SIG-M5 treated with dmso at 0.1 percent for 504 hours (cell line): ENCODE results near the gene ENOX1.

Experiments used
- DNase-seq: peaks from one replicate; lab custom pipeline; 2025; ENCODE audit not compliant: unreplicated experiment; lab: John Stamatoyannopoulos, UW

The ENOX1 gene

DNA sequence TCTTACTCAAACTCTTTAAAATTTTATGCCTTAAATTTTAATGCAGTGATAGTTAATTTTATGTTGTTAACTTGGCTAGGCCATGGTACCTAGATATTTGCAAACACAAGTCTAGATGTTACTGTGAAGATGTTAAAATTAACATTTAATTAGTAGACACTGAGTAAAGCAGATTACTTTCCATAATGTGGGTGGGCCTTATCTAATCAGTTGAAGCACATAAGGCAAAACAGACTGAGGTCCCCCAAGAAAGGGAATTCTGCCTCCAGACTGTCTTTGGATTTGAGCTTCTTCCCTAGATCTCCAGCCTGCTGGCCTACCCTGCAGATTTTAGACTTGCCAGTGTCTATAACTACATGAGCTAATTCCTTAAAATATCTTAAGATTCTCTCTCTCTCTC is 294.0 kb downstream of the ENOX1 start:
- no peak for DNase-seq

- no peak for DNase-seq
Measured at GRCh38 chr13:43492311-43492710, 294.5 kb downstream of the ENOX1 start.

DNA sequence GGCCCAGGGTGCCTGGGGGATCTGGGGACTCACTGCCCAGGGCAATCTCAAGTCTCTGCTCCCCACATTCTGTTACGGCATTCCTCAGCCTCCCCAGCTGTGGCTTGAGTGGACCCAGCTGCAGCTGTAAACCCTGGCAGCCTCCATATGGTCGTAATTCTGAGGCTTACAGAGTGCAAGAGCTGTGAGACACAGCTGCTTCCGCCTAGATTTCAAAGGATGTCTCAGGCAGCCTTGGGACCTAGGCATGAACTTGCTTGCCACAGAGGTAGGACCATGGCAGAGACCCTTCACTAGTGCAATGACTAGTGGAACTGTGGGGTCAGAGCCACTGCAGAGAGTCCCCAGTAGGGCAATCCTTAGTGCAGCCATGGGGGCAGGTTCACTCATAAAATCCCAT is 297.5 kb downstream of the ENOX1 start:
- DNase-seq = no peak

DNA sequence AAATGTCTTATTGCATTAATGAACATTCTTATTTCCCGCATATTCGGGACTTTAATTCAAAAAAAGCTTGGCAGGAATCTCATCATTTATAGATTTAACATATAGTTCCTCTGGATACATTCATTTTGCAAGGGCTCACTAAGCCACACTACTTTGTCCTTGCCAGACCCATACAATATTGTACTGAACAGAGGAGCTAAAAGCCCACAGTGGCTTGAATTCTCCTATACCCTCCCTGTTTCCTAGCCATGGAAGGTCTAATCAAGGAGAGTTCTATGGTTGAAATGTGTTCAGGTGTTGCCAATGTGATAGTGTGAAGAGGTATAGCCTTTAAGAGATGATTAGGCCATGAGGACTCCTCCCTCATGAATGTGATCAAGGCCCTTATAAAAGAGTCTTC is 298.9 kb downstream of the ENOX1 start:
- DNase-seq = no peak

DNA sequence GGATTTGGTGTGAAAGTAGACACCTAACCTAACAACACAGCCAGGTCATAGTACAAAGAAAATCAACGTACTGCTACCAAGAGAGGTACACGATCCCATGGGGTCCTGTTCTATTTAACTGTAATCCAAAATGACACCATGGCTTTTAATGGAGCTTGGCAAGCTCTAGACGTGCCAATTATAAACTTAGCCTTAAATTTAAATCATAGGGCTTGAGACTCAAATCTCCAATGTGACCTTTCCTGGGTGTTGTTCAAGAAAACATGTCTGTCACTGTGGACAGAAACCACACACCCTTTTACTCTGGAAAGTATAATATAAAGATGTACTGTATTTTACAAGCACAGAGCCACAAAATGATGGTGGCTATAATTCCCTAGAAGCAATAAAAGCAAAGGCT is 299.3 kb downstream of the ENOX1 start:
- no peak for DNase-seq

DNA sequence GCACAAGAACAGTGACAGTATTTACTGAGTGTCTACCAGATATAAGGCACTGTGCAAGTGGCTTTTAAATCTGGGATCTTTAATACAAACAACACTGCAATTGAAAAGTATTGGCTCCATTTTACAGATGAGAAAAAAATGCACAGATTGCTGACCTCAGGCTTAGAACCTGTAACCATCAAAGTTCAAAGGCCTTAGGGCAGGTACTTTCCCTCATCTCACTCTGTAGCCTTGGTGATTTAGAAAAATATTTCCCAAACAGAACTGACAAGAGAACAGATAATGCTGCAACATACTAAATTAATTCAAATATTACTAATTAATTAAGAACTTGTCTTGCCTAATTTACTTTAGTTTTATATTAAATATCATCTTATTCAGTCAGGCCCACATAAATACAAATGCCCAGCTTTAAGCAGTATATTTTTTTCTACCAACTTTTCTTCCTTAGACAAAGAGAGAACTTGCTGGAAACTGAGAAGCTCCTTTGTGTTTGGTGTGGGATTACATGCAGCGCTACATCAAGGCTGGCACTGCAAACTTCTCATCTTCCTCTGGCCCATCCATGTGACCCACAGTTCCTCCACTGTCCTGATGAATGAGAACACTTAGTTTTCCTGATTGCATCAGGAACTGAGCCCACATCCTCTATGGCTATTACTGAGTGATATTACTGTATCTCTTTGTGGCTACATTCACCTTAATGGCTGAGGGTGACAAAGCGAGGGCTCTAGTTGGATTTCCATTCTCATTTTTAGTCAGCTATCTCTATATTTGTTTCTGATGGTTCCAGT is 302.1 kb downstream of the ENOX1 start:
- DNase-seq = no peak

DNA sequence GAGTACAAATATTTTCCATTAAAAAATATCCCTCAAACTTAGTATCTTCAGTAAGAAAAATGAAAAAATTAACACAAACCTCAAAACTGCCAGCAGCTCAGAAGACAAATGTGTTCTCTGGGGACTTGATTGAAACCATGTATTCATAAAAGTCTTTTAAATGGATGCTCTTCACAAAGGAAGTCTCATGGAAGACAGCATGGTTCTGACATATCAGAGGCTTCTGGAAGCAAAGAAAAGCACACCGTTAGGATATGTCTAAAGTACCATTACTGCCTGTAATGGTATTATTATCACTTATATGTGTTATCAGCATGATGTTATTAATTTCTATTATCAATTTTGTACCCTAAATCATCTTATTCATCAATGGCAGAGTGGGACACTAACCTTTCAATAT is 302.8 kb downstream of the ENOX1 start:
- DNase-seq = no peak

GRCh38 chr13:43482641-43483040 is 304.1 kb downstream of the ENOX1 start:
- no peak for DNase-seq

GRCh38 chr13:43482026-43482425 is 304.7 kb downstream of the ENOX1 start:
- DNase-seq = no peak

GRCh38 chr13:43478902-43479301 is 307.9 kb downstream of the ENOX1 start:
- no peak for DNase-seq

GRCh38 chr13:43478211-43478610 is 308.6 kb downstream of the ENOX1 start:
- DNase-seq = no peak

- DNase-seq = no peak
Measured at GRCh38 chr13:43475140-43475539, 311.6 kb downstream of the ENOX1 start.

- no peak for DNase-seq
Measured at GRCh38 chr13:43473437-43473836, 313.3 kb downstream of the ENOX1 start.

GRCh38 chr13:43472980-43473379 is 313.8 kb downstream of the ENOX1 start:
- DNase-seq = no peak

DNA sequence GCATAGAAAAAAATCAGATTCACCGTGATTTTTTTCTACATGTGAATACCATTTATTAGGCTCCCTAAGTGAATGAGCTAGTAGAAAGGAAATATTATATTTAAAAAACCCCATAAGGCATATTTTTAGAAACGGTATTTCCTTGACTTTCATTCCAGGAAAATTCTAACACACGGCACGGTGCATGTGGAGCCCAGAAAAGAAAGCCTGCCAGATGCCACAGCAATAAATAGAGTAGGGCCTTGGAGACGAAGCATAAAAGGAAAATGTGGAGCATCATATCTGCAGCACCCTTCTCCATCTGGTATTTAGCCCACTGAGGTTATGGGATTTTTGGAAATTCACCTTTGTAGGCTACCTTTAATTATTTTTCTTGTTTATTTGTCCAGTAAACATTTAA is 314.4 kb downstream of the ENOX1 start:
- no peak for DNase-seq

DNA sequence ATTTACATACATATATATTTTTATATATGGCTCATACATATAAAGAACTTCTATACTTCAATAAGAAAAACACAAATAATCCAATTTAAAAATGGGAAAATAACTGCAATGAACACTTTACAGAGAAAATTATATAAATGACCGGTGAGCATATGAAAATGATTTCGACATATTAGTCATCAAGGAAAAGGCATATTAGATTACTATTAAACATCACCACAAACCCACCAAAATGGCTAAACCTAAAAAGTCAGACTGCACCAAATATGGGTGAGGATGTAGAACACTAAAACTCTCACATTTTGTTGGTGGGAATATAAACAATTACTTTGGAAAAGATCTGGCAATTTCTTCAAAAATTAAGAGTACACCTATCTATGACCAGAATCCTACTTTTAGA is 316.2 kb downstream of the ENOX1 start:
- no peak for DNase-seq

DNA sequence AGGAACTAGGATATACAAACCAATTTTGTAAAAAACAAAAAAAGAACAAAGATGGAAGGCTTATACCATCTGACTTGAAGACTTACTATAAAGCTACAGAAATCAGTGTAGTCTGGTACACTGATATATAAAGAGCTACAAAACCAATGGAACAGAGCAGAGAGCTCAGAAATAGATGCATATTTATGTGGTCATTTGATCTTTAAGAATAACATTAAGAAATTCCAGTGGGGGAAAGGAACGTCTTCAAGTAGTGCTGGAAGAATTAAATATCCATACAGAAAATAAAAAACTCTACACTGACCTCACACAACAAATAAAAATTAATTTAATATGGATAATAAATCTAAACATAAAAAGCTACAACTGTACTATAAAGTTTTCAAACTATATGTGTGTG is 317.0 kb downstream of the ENOX1 start:
- DNase-seq = no peak

DNA sequence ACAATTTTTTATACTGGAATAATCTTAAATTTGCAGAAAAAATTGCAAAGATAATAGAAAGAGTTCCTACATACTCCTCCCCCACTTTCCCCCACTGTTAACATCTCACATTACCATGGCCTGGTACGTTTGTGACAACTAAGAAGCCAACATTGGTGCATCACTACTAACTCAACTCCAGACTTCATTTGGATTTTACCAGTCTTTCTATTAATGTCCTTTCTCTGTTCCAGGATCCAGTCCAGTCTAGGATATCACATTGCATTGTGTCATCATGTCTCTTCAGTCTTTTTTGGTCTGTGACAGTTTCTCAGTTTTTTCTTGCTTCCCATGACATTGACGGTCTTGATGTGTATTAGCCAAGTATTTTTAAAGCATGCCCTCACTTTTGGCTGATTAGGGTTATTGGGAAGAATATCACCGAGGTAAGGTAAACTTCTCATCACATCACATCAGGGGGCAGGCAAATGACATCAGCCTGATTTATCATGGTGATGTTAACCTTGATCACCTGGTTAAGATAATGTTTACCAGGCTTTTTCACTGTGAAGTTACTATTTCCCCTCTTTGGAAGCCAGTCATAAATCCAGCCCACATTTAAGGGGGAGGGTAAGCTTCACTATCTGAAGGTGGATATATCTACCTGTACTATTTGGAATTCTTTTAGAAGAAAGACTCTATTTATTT is 322.1 kb downstream of the ENOX1 start:
- DNase-seq = no peak

DNA sequence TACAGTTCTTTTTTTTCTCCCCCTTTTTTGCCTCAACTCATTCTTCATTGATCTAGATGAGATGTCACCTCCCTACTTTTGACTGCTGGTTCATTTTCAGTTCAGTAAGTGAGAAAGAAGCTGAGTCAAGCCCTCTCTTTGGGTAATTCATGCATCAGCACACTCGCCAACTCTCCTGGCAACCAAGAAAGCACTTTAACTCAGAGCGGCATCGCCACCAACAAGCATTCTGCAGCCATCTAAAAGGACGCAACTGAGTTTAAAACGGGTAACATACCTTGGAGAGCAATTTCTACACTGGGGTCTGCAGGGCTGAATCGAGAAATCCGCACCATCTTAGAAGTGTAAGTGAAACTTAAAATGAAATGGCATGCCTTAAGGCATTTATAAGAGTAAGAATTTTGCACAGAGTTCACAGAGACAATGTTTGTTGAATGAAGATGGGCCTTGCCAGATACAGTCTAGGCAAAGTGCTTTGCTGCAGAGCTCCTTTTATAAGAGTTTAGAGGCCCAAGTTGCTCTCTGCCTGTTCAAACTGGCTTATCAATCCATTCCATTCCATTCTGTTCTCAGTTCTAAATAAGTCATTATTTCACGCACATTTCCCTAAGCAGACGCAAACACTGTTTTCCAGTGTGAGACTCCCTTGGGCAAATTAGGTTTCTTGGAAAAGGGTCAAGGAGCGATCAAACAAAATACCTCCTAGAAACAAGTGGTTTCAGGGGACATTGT is 338.0 kb downstream of the ENOX1 start:
- DNase-seq = no peak

DNA sequence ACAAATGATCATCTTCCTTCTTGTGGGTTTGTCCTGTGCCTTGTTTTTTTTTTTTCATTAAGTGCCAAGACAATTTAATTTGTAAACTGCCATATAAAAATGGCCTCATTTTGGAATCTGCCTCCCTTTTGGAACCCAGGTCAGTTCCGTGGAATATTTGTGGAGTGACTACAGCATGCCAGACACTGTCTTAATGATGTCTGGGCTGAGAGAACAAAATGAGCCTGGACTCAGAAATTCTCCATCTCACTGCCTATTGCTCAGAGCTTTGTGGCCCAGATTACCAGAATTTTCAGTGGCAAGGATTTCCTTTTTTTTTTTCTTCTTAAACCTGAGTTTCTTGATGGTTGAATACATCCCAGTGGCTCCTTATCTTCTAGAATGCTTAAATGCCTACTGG is 340.6 kb downstream of the ENOX1 start:
- DNase-seq = no peak

GRCh38 chr13:43445668-43446067 is 341.1 kb downstream of the ENOX1 start:
- DNase-seq = no peak

GRCh38 chr13:43444081-43444480 is 342.7 kb downstream of the ENOX1 start:
- DNase-seq = no peak
